Keratinocyte (primary cell): ENCODE measurements around the gene TRAPPC10. TPM values are rescaled to one million over a fixed set of nuclear protein-coding genes. Genes with fewer than 3 reads are reported as not detected.

Experiments used
- DNase-seq: peaks from one replicate; pipeline ENCODE4 v3.0.0-alpha.2; 2011; ENCODE audit warnings: low read depth, missing footprints, low spot score
- FAIRE-seq: peaks from 2 replicates; lab custom pipeline; 2011; peaks lifted over from hg19 to GRCh38; lab: Jason Lieb, UNC
- H2AFZ ChIP-seq: 2 replicates; pipeline ENCODE4 v1.6.0; 2012; ENCODE audit warnings: low read length, control low read depth, inconsistent platforms; ENCODE audit not compliant: control insufficient read depth
- H3K27ac ChIP-seq: 2 replicates; pipeline ENCODE4 v1.5.1; 2011; ENCODE audit warnings: low read length; ENCODE audit not compliant: control insufficient read depth, insufficient read depth
- H3K27me3 ChIP-seq: 3 replicates; pipeline ENCODE4 v1.6.0; 2011; ENCODE audit warnings: low read length; ENCODE audit not compliant: control insufficient read depth, insufficient read depth; ENCODE audit errors: extremely low read depth
- H3K36me3 ChIP-seq, 2 experiments: 2 replicates in 1 of 2; 3 replicates in 1 of 2; pipeline ENCODE4 v1.5.1; 2011; ENCODE audit warnings: low read length in 2 of 2, mild to moderate bottlenecking in 1 of 2; ENCODE audit not compliant: control insufficient read depth in 2 of 2, insufficient read depth in 2 of 2; ENCODE audit errors: extremely low read depth in 1 of 2
- H3K4me1 ChIP-seq: 3 replicates; pipeline ENCODE4 v1.5.1; 2011; ENCODE audit warnings: low read length; ENCODE audit not compliant: control insufficient read depth, insufficient read depth; ENCODE audit errors: extremely low read depth
- H3K4me2 ChIP-seq: 3 replicates; pipeline ENCODE4 v1.6.0; 2011; ENCODE audit warnings: low read depth, low read length; ENCODE audit not compliant: control insufficient read depth, insufficient read depth; ENCODE audit errors: extremely low read depth
- H3K4me3 ChIP-seq, 3 experiments: fragments of 200-600 bp in 1 of 3; sonication (generic) in 1 of 3; 2 replicates in 2 of 3; 3 replicates in 1 of 3; pipeline ENCODE4 v1.5.1; 2011 to 2016; ENCODE audit warnings: low read length in 3 of 3, mild to moderate bottlenecking in 3 of 3, control low read depth in 2 of 3, inconsistent platforms in 1 of 3, low read depth in 1 of 3, mixed read lengths in 1 of 3, mixed run types in 1 of 3, moderate library complexity in 1 of 3; ENCODE audit not compliant: control insufficient read depth in 2 of 3, insufficient read depth in 2 of 3; ENCODE audit errors: extremely low read depth in 1 of 3
- H3K79me2 ChIP-seq: 2 replicates; pipeline ENCODE4 v1.6.0; 2012; ENCODE audit warnings: low read length; ENCODE audit not compliant: control insufficient read depth, insufficient read depth
- H3K9ac ChIP-seq: 3 replicates; pipeline ENCODE4 v1.6.0; 2011; ENCODE audit warnings: low read length; ENCODE audit not compliant: control insufficient read depth, insufficient read depth; ENCODE audit errors: extremely low read depth
- H3K9me1 ChIP-seq: 3 replicates; pipeline ENCODE4 v1.6.0; 2011; ENCODE audit warnings: low read length; ENCODE audit not compliant: control insufficient read depth, insufficient read depth; ENCODE audit errors: extremely low read depth
- H3K9me3 ChIP-seq: 2 replicates; pipeline ENCODE4 v1.5.1; 2012; ENCODE audit warnings: low read depth, low read length; ENCODE audit not compliant: control insufficient read depth
- H4K20me1 ChIP-seq: 3 replicates; pipeline ENCODE4 v1.6.0; 2011; ENCODE audit warnings: low read length; ENCODE audit not compliant: control insufficient read depth, insufficient read depth; ENCODE audit errors: extremely low read depth
- CTCF ChIP-seq, 3 experiments: IDR thresholded peaks in 1 of 3; conservative IDR thresholded peaks in 1 of 3; optimal IDR thresholded peaks in 1 of 3; 2 replicates in 2 of 3; 3 replicates in 1 of 3; pipeline versions ENCODE3 to v1.5.1; 2011; ENCODE audit warnings: low read length in 3 of 3, mild to moderate bottlenecking in 3 of 3, moderate library complexity in 2 of 3, control low read depth in 1 of 3, inconsistent platforms in 1 of 3; ENCODE audit not compliant: insufficient read depth in 2 of 3; ENCODE audit errors: extremely low read depth in 1 of 3
- EZH2 ChIP-seq: IDR thresholded peaks from one replicate; pipeline ENCODE4 v1.6.1; 2012; ENCODE audit warnings: inconsistent platforms, mild to moderate bottlenecking, low read length, moderate library complexity
- dilution Hi-C: fragments of 300-500 bp; cut with MboI; formaldehyde crosslinking; loops from one replicate; pipeline ENCODE4 v1.7.0; 2020; ENCODE audit warnings: low sequenced_read_pairs; ENCODE audit not compliant: extremely low pct_ligation_motif_present
- polyA plus RNA-seq, 5 experiments: library from polyadenylated mRNA; depleted of rRNA in 3 of 5; stranded (reverse) in 3 of 5; stranded (forward) in 1 of 5; unstranded in 1 of 5; fragments of >200 nt; gene quantifications; 1 replicate in 1 of 5; 2 replicates in 3 of 5; 3 replicates in 1 of 5; pipeline versions ENCODE4 v1.2.1 to v1.2.3, GENCODE V29; 2011 to 2012; ENCODE audit warnings: missing spikeins in 2 of 5, low read depth in 1 of 5, low replicate concordance in 1 of 5

TRAPPC10 gene
- polyA plus RNA-seq, 1 donor (not counting 4 experiments of a cell fraction or from before 2014, with no cell fraction given): 21.6 TPM

DNA sequence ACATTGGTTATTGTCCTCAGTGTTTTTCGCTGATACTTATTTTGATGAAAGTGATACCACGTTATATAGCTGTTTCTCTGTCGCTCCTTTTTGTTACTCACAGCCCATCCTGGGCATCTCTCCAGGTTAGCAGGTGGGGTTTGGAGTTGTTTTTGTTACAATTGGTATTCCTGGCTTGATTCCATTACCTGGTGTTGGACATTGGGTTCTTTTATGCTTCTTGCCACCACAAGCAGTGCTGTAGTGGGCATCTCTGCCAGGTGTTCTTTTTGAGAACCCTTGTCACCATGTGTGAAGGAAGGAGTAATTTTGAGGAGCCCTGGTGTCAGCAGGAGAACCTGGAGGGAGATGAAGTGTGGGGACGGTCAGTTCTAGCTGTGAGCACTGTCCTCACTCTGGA is 47.6 kb downstream of the TRAPPC10 start:
- Histone ChIP-seq H3K4me3 (no peak overlapping the region), H4K20me1 (no peaks in the 10 kb centered on the region), H2AFZ (no peak overlapping the region), H3K9me3 (no peaks in the 10 kb centered on the region), H3K79me2 (peaks cover 3% of the 10 kb centered on the region), H3K4me2 (no peak overlapping the region), H3K9me1 (no peaks in the 10 kb centered on the region), H3K9ac (no peak overlapping the region), H3K27ac (no peak overlapping the region), H3K27me3 (no peaks in the 10 kb centered on the region), H3K4me1 (no peaks in the 10 kb centered on the region), H3K36me3 (peaks cover 16 to 37% of the 10 kb centered on the region in 2 experiments)
- TF ChIP-seq CTCF (optimal IDR thresholded peaks at IDR 0.05 in 1 of 3, IDR thresholded peaks at IDR 0.05 in 1 of 3, conservative IDR thresholded peaks at IDR 0.05 in 1 of 3; ENCODE audit: extremely low read depth in 1 of 3, insufficient read depth in 2 of 3, low read length in 3 of 3) (no peak), EZH2 (no peak)
- dilution Hi-C loops: no loop called here
- DNase-seq (no peak), FAIRE-seq (no peak)

GRCh38 chr21:44062380-44062779 is 50.3 kb downstream of the TRAPPC10 start:
- H3K9me1 ChIP-seq: no peaks in the 10 kb centered on the region
- no peak overlapping the region for H2AFZ ChIP-seq
- H3K4me2 ChIP-seq: no peak overlapping the region
- H4K20me1 ChIP-seq: no peaks in the 10 kb centered on the region
- no peak overlapping the region for H3K9ac ChIP-seq
- no peak overlapping the region for H3K4me3 ChIP-seq
- no peaks in the 10 kb centered on the region for H3K27me3 ChIP-seq
- peaks cover 4% of the 10 kb centered on the region for H3K79me2 ChIP-seq
- no peaks in the 10 kb centered on the region for H3K9me3 ChIP-seq
- no peaks in the 10 kb centered on the region for H3K4me1 ChIP-seq
- FAIRE-seq (no peak), DNase-seq (no peak)
- no peak overlapping the region for H3K27ac ChIP-seq
- H3K36me3 ChIP-seq: peaks cover 18 to 43% of the 10 kb centered on the region in 2 experiments
- dilution Hi-C loops: no loop called here
- TF ChIP-seq CTCF (optimal IDR thresholded peaks at IDR 0.05 in 1 of 3, IDR thresholded peaks at IDR 0.05 in 1 of 3, conservative IDR thresholded peaks at IDR 0.05 in 1 of 3; ENCODE audit: extremely low read depth in 1 of 3, insufficient read depth in 2 of 3, low read length in 3 of 3): no peak
